RWPE2 (cell line): Measurements from ENCODE around the gene B3GAT1.

ENCODE experiments used
- ATAC-seq: fragments of 200-7000 bp; cut with Tn5 transposase; 3 replicates; pipeline ENCODE4 v1.9.1; 2021; ENCODE audit warnings: low read depth
- DNase-seq: peaks from one replicate; pipeline ENCODE4 v3.0.0-alpha.2; 2020; ENCODE audit warnings: low spot score
- H3K27ac ChIP-seq: fragments of 450-650 bp; 2 replicates; pipeline ENCODE4 v1.5.1; 2017; ENCODE audit warnings: mild to moderate bottlenecking; ENCODE audit not compliant: poor library complexity, severe bottlenecking
- H3K27me3 ChIP-seq: fragments of 250-450 bp; sonication (Bioruptor Pico); 2 replicates; pipeline ENCODE4 v1.5.1; 2021; ENCODE audit warnings: mild to moderate bottlenecking, moderate library complexity; ENCODE audit not compliant: insufficient read depth, poor library complexity, severe bottlenecking
- H3K36me3 ChIP-seq: fragments of 250-450 bp; sonication (Bioruptor Pico); 2 replicates; pipeline ENCODE4 v1.5.1; 2020; ENCODE audit warnings: low read depth, mild to moderate bottlenecking, moderate library complexity
- H3K4me1 ChIP-seq: fragments of 250-450 bp; sonication (Bioruptor Pico); 2 replicates; pipeline ENCODE4 v1.5.1; 2021; ENCODE audit warnings: mild to moderate bottlenecking, moderate library complexity; ENCODE audit not compliant: insufficient read depth, poor library complexity, severe bottlenecking
- H3K4me3 ChIP-seq: fragments of 250-450 bp; sonication (Bioruptor Pico); 2 replicates; pipeline ENCODE4 v1.5.1; 2021; ENCODE audit warnings: mild to moderate bottlenecking, moderate library complexity; ENCODE audit not compliant: severe bottlenecking
- H3K9me3 ChIP-seq: fragments of 250-450 bp; sonication (Bioruptor Pico); 2 replicates; pipeline ENCODE4 v1.5.1; 2021; ENCODE audit warnings: mild to moderate bottlenecking, moderate library complexity; ENCODE audit not compliant: severe bottlenecking
- TF ChIP-seq, protein P1 (sequence below): fragments of 450-650 bp; IDR thresholded peaks from one replicate; pipeline ENCODE4 v1.5.1; 2017; ENCODE audit warnings: mild to moderate bottlenecking, moderate library complexity; ENCODE audit not compliant: poor library complexity, severe bottlenecking

Gene B3GAT1

DNA sequence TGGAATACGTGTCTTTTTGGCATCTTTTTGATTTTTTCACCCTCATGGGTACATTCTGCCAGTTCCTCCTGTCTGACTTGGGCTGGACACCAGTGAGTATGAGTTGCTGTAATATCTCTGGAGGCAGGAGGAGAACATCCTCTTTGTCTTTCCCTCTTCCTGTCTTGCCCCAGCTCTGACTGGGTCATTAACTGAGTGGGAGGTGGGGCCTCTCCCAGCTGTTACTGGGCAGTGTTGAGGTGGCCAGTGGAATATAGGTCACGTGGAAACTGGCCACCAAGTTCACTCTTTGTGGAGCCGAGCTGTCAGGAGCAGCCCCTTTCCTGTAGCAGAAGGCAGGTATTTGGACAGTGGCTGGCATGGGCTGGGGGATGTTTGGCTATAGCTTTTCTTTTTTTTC is 78.1 kb downstream of the B3GAT1 start:
- H3K4me3 ChIP-seq: no peak overlapping the region

GRCh38 chr11:134333312-134333711 is 78.7 kb downstream of the B3GAT1 start:
- H3K9me3 ChIP-seq: no peaks in the 10 kb centered on the region
- no peak overlapping the region for H3K27ac ChIP-seq
- no peak overlapping the region for H3K4me3 ChIP-seq
- TF ChIP-seq, protein P1, sequence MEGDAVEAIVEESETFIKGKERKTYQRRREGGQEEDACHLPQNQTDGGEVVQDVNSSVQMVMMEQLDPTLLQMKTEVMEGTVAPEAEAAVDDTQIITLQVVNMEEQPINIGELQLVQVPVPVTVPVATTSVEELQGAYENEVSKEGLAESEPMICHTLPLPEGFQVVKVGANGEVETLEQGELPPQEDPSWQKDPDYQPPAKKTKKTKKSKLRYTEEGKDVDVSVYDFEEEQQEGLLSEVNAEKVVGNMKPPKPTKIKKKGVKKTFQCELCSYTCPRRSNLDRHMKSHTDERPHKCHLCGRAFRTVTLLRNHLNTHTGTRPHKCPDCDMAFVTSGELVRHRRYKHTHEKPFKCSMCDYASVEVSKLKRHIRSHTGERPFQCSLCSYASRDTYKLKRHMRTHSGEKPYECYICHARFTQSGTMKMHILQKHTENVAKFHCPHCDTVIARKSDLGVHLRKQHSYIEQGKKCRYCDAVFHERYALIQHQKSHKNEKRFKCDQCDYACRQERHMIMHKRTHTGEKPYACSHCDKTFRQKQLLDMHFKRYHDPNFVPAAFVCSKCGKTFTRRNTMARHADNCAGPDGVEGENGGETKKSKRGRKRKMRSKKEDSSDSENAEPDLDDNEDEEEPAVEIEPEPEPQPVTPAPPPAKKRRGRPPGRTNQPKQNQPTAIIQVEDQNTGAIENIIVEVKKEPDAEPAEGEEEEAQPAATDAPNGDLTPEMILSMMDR: no peak
- no peaks in the 10 kb centered on the region for H3K36me3 ChIP-seq
- H3K4me1 ChIP-seq: no peaks in the 10 kb centered on the region
- peaks cover 32% of the 10 kb centered on the region for H3K27me3 ChIP-seq
- no peak for ATAC-seq
- DNase-seq: no peak

More for the DNA sequence above, 78.1 kb downstream of the B3GAT1 start:
- Histone ChIP-seq H3K9me3 (no peaks in the 10 kb centered on the region), H3K36me3 (no peaks in the 10 kb centered on the region), H3K4me1 (no peaks in the 10 kb centered on the region), H3K27ac (no peak overlapping the region), H3K27me3 (peaks cover 32% of the 10 kb centered on the region)
- DNase-seq (no peak), ATAC-seq (no peak)
- TF ChIP-seq, protein P1: no peak

DNA sequence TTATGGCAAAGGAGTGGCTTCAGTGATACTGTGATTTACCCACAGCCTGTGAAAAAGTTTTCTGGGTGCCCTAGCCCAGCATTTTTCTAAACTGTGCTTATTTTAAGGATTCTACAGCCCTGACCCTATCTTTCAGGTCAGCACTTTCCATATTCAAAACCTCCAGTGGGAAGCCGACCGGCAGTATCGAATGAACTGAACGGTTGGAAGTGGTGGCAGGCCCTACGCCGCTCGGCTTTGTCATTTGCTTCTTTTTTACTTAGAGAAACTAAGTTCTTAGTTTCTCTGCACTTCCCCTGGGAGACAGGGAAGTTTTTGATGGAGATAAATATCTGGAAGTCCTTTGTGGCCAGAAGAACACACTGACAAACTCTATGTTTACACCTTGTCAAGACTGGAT is 79.3 kb downstream of the B3GAT1 start:
- ATAC-seq (no peak), DNase-seq (no peak)
- no peak overlapping the region for H3K27ac ChIP-seq
- no peaks in the 10 kb centered on the region for H3K36me3 ChIP-seq
- TF ChIP-seq, protein P1: no peak
- H3K4me1 ChIP-seq: no peaks in the 10 kb centered on the region
- no peak overlapping the region for H3K4me3 ChIP-seq
- H3K27me3 ChIP-seq: peaks cover 32% of the 10 kb centered on the region
- H3K9me3 ChIP-seq: no peaks in the 10 kb centered on the region

- H3K36me3 ChIP-seq: no peaks in the 10 kb centered on the region
- ATAC-seq (peak; percentile 27; the same call in 2 of the 3 replicates), DNase-seq (no peak)
- TF ChIP-seq, protein P1: no peak
- H3K4me3 ChIP-seq: peak overlapping the region; percentile 31
- H3K27ac ChIP-seq: no peak overlapping the region
- H3K4me1 ChIP-seq: no peaks in the 10 kb centered on the region
- H3K9me3 ChIP-seq: no peaks in the 10 kb centered on the region
- peaks cover 32% of the 10 kb centered on the region for H3K27me3 ChIP-seq
Observed at GRCh38 chr11:134332189-134332631, 79.8 kb downstream of the B3GAT1 start.

DNA sequence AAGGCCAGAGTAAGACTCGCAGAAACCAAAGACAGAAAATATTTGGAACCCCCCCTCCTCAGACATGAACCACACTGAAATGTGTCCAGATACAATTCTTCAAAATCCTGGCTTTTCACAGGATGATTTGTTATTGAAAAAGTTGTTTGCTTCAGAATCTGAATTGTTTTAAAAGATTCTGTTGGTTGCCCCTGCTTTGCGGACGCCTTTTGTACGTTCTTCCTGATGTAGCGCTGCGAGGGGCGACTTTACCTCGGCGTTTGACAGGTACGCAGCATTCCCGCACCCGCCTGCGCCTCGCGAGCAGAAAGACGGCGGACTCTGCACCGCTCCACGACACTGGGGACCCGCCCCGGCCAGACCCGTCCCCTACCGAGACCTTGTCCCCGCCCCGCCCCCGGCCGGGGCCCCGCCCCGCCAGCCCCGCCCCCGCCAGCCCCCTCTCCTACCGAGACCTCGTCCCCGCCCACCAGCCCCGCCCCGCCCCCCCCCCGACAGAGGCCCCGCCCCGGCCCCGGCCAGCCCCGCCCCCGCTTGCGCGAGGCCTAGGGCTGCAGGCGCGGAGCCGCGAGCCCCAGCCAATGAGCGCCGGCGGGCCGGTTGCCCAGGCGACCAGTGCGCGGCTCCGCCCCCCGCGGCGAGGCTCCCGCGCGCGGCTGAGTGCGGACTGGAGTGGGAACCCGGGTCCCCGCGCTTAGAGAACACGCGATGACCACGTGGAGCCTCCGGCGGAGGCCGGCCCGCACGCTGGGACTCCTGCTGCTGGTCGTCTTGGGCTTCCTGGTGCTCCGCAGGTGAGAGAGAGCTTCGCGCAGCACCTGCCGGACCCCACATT is 80.5 kb downstream of the B3GAT1 start, which contains the start of gene GLB1L2:
Gene GLB1L2, plus strand, starts transcription at position 635 of the 835 bp plus-strand sequence. Its CDS starts 74 bp downstream, at position 709.
- Histone ChIP-seq H3K27me3 (peaks cover 32% of the 10 kb centered on the region), H3K36me3 (no peaks in the 10 kb centered on the region), H3K4me3 (peak within 1 kb of the TSS; percentile 31), H3K4me1 (no peaks in the 10 kb centered on the region), H3K27ac (no peak within 1 kb of the TSS), H3K9me3 (no peaks in the 10 kb centered on the region)
- ATAC-seq (peak; percentile 89), DNase-seq (no peak)
- TF ChIP-seq, protein P1: no peak
